Measurements from ENCODE around the gene NUDCD3.
A peak's percentile ranks its signal among the peaks of the same experiment; 100 is the strongest.

The NUDCD3 gene

GRCh38 chr7:44490351-44491200 lies at the start of gene NUDCD3:
NUDCD3 (minus strand) TSS chr7:44490658; CDS start chr7:44490600, 58 bp downstream.
- Histone ChIP-seq H3K79me2 (ENCODE audit: control insufficient read depth, low read length) (peaks cover 49% of the 10 kb centered on the region), H3K4me2 (ENCODE audit: low read length) (peak within 1 kb of the TSS; percentile 84), H3K9me2 (replicated peaks; ENCODE audit: control insufficient read depth, low read length) (no peaks in the 10 kb centered on the region), H3K36me3 (ENCODE audit: control insufficient read depth, low read length) (peaks cover 37% of the 10 kb centered on the region), H3K4me1 (ENCODE audit: control insufficient read depth, low read length) (peaks cover 44% of the 10 kb centered on the region), H4K20me1 (ENCODE audit: control insufficient read depth, insufficient read depth, low read depth, low read length) (peaks cover 15% of the 10 kb centered on the region; the same call in 1 of the 2 replicates), H3K9me3 (ENCODE audit: control insufficient read depth, insufficient read depth, low read length) (no peaks in the 10 kb centered on the region), H3K27me3 (ENCODE audit: control insufficient read depth, low read length) (peaks cover 4% of the 10 kb centered on the region; the same call in 1 of the 2 replicates), H3K4me3 (ENCODE audit: low read length) (peak within 1 kb of the TSS; percentile 83), H3F3A (ENCODE audit: control insufficient read depth, insufficient read depth) (no peaks in the 10 kb centered on the region), H3K27ac (ENCODE audit: low read depth, low read length) (peak within 1 kb of the TSS; percentile 80)
- TF ChIP-seq EZH2phosphoT487 (IDR thresholded peaks at IDR 0.05; ENCODE audit: borderline replicate concordance, low read length) (no peak), CTCF (IDR thresholded peaks at IDR 0.05; ENCODE audit: low read depth, low read length, poor library complexity, severe bottlenecking) (peak; percentile 68)

GRCh38 chr7:44539669-44540506 lies 49.4 kb upstream of the NUDCD3 start:
- no peak overlapping the region for H3K27ac ChIP-seq (ENCODE audit: low read depth, low read length)
- no peaks in the 10 kb centered on the region for H3K36me3 ChIP-seq (ENCODE audit: control insufficient read depth, low read length)
- H3K27me3 ChIP-seq (ENCODE audit: control insufficient read depth, low read length), result no peaks in the 10 kb centered on the region
- no peak overlapping the region for H3K4me3 ChIP-seq (ENCODE audit: low read length)
- H3K9me2 ChIP-seq (replicated peaks; ENCODE audit: control insufficient read depth, low read length), result no peaks in the 10 kb centered on the region
- H3F3A ChIP-seq (ENCODE audit: control insufficient read depth, insufficient read depth), result no peaks in the 10 kb centered on the region
- H3K9me3 ChIP-seq (ENCODE audit: control insufficient read depth, insufficient read depth, low read length), result no peaks in the 10 kb centered on the region
- no peak overlapping the region for H3K4me2 ChIP-seq (ENCODE audit: low read length)
- no peaks in the 10 kb centered on the region for H3K4me1 ChIP-seq (ENCODE audit: control insufficient read depth, low read length)
- no peak for TF ChIP-seq CTCF (IDR thresholded peaks at IDR 0.05; ENCODE audit: low read depth, low read length, poor library complexity, severe bottlenecking)
- TF ChIP-seq EZH2phosphoT487 (IDR thresholded peaks at IDR 0.05; ENCODE audit: borderline replicate concordance, low read length), result no peak
- no peaks in the 10 kb centered on the region for H4K20me1 ChIP-seq (ENCODE audit: control insufficient read depth, insufficient read depth, low read depth, low read length)
- no peaks in the 10 kb centered on the region for H3K79me2 ChIP-seq (ENCODE audit: control insufficient read depth, low read length)

- Histone ChIP-seq H3F3A (ENCODE audit: control insufficient read depth, insufficient read depth) (no peaks in the 10 kb centered on the region), H3K79me2 (ENCODE audit: control insufficient read depth, low read length) (no peaks in the 10 kb centered on the region), H3K27me3 (ENCODE audit: control insufficient read depth, low read length) (no peaks in the 10 kb centered on the region), H3K4me1 (ENCODE audit: control insufficient read depth, low read length) (no peaks in the 10 kb centered on the region), H4K20me1 (ENCODE audit: control insufficient read depth, insufficient read depth, low read depth, low read length) (no peaks in the 10 kb centered on the region), H3K4me3 (ENCODE audit: low read length) (no peak overlapping the region), H3K9me3 (ENCODE audit: control insufficient read depth, insufficient read depth, low read length) (no peaks in the 10 kb centered on the region), H3K9me2 (replicated peaks; ENCODE audit: control insufficient read depth, low read length) (no peaks in the 10 kb centered on the region), H3K36me3 (ENCODE audit: control insufficient read depth, low read length) (no peaks in the 10 kb centered on the region), H3K27ac (ENCODE audit: low read depth, low read length) (no peak overlapping the region), H3K4me2 (ENCODE audit: low read length) (no peak overlapping the region)
- TF ChIP-seq CTCF (IDR thresholded peaks at IDR 0.05; ENCODE audit: low read depth, low read length, poor library complexity, severe bottlenecking) (no peak), EZH2phosphoT487 (IDR thresholded peaks at IDR 0.05; ENCODE audit: borderline replicate concordance, low read length) (no peak)
Measured at GRCh38 chr7:44538798-44539668, 48.6 kb upstream of the NUDCD3 start.
